HCEC 1CT (cell line): Measurements from ENCODE around the gene GTF2B.
A peak's percentile ranks its signal among the peaks of the same experiment; 100 is the strongest.
"Not testable (repeated sequence)": the region's sequence is repeated elsewhere in the genome, so short reads cannot be mapped to it uniquely, and the experiment has no call there.

Experiments used
- DNase-seq: peaks from one replicate; pipeline ENCODE4 v3.0.0-alpha.2; 2017

The GTF2B gene

GRCh38 chr1:88891318-88891950, at the start of gene GTF2B:
Gene GTF2B, minus strand, starts transcription at chr1:88891567. Its CDS starts 68 bp downstream, at chr1:88891499.
- DNase-seq, result peak; percentile 95

GRCh38 chr1:88938528-88938927, 47.2 kb upstream of the GTF2B start:
- DNase-seq, result not testable (repeated sequence)

GRCh38 chr1:88936760-88937342, 45.5 kb upstream of the GTF2B start:
- DNase-seq, result no peak

- no peak for DNase-seq
These were observed 44.8 kb upstream of the GTF2B start for GRCh38 chr1:88936223-88936523.

GRCh38 chr1:88935522-88936222, 44.3 kb upstream of the GTF2B start:
- DNase-seq, result peak; percentile 42

- DNase-seq, result not testable (repeated sequence)
These were observed 38.8 kb upstream of the GTF2B start for GRCh38 chr1:88930176-88930575.

- DNase-seq, result no peak
These were observed 31.9 kb upstream of the GTF2B start for GRCh38 chr1:88923224-88923623.

GRCh38 chr1:88922214-88922613, 30.8 kb upstream of the GTF2B start:
- no peak for DNase-seq

GRCh38 chr1:88920845-88921244, 29.5 kb upstream of the GTF2B start:
- no peak for DNase-seq

- no peak for DNase-seq
These were observed 26.1 kb upstream of the GTF2B start for GRCh38 chr1:88917321-88918025.

- DNase-seq, result no peak
These were observed 25.5 kb upstream of the GTF2B start for GRCh38 chr1:88916883-88917282.

- not testable (repeated sequence) for DNase-seq
These were observed 20.4 kb upstream of the GTF2B start for GRCh38 chr1:88911800-88912199.

GRCh38 chr1:88911161-88911560, 19.8 kb upstream of the GTF2B start:
- no peak for DNase-seq

- DNase-seq, result no peak
These were observed 19.0 kb upstream of the GTF2B start for GRCh38 chr1:88910401-88910800.

- DNase-seq, result no peak
These were observed 9.5 kb upstream of the GTF2B start for GRCh38 chr1:88900883-88901282.

- no peak for DNase-seq
These were observed 5.8 kb upstream of the GTF2B start for GRCh38 chr1:88897070-88897730.

- peak; percentile 12 for DNase-seq
These were observed 1.1 kb upstream of the GTF2B start for GRCh38 chr1:88892357-88892877.

- no peak for DNase-seq
These were observed 579 bp upstream of the GTF2B start for GRCh38 chr1:88891951-88892340.

GRCh38 chr1:88890791-88891317, 513 bp downstream of the GTF2B start:
- peak; percentile 41 for DNase-seq

- DNase-seq, result no peak
These were observed 1.2 kb downstream of the GTF2B start for GRCh38 chr1:88890131-88890530.

GRCh38 chr1:88888750-88889149, 2.6 kb downstream of the GTF2B start:
- no peak for DNase-seq

- no peak for DNase-seq
These were observed 5.4 kb downstream of the GTF2B start for GRCh38 chr1:88885933-88886332.

GRCh38 chr1:88883156-88883555, 8.2 kb downstream of the GTF2B start:
- DNase-seq, result no peak
